Panc1 (cell line): ENCODE data around the gene ZNF830.

Experiments used
- CTCF ChIP-seq: fragments of 450-650 bp; IDR thresholded peaks from 2 replicates; pipeline ENCODE4 v1.5.1; 2017; ENCODE audit warnings: mild to moderate bottlenecking
- TF ChIP-seq, protein P1 (sequence below), 2 experiments: IDR thresholded peaks; 2 replicates each; pipeline ENCODE4 v1.6.1; 2011 to 2012; ENCODE audit warnings: low read depth in 2 of 2, control low read depth in 1 of 2, low read length in 1 of 2, mild to moderate bottlenecking in 1 of 2, moderate library complexity in 1 of 2; ENCODE audit not compliant: insufficient read depth in 1 of 2

- TF ChIP-seq CTCF: no peak
- TF ChIP-seq, protein P1, sequence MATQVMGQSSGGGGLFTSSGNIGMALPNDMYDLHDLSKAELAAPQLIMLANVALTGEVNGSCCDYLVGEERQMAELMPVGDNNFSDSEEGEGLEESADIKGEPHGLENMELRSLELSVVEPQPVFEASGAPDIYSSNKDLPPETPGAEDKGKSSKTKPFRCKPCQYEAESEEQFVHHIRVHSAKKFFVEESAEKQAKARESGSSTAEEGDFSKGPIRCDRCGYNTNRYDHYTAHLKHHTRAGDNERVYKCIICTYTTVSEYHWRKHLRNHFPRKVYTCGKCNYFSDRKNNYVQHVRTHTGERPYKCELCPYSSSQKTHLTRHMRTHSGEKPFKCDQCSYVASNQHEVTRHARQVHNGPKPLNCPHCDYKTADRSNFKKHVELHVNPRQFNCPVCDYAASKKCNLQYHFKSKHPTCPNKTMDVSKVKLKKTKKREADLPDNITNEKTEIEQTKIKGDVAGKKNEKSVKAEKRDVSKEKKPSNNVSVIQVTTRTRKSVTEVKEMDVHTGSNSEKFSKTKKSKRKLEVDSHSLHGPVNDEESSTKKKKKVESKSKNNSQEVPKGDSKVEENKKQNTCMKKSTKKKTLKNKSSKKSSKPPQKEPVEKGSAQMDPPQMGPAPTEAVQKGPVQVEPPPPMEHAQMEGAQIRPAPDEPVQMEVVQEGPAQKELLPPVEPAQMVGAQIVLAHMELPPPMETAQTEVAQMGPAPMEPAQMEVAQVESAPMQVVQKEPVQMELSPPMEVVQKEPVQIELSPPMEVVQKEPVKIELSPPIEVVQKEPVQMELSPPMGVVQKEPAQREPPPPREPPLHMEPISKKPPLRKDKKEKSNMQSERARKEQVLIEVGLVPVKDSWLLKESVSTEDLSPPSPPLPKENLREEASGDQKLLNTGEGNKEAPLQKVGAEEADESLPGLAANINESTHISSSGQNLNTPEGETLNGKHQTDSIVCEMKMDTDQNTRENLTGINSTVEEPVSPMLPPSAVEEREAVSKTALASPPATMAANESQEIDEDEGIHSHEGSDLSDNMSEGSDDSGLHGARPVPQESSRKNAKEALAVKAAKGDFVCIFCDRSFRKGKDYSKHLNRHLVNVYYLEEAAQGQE (IDR thresholded peaks at IDR 0.05; ENCODE audit: insufficient read depth in 1 of 2, low read depth in 2 of 2, low read length in 1 of 2): no peak
Observed at GRCh38 chr17:35010093-35010492, 48.8 kb downstream of the ZNF830 start.
